MM.1S (cell line): Measurements from ENCODE around the gene KIAA0825.

Experiments used
- CTCF ChIP-seq: fragments of 300-600 bp; sonication (generic); IDR thresholded peaks from 2 replicates; pipeline ENCODE4 v1.5.1; 2016; ENCODE audit warnings: antibody characterized with exemption, low read length, mixed read lengths
- EZH2 ChIP-seq: fragments of 300-600 bp; sonication (generic); optimal IDR thresholded peaks from 2 replicates; pipeline ENCODE3; 2017; ENCODE audit warnings: low read depth, mild to moderate bottlenecking, antibody characterized with exemption, low read length, mixed read lengths
- EZH2phosphoT487 ChIP-seq: fragments of 300-600 bp; sonication (generic); IDR thresholded peaks from 2 replicates; pipeline ENCODE4 v1.6.1; 2018; ENCODE audit warnings: antibody characterized with exemption, low read length

DNA sequence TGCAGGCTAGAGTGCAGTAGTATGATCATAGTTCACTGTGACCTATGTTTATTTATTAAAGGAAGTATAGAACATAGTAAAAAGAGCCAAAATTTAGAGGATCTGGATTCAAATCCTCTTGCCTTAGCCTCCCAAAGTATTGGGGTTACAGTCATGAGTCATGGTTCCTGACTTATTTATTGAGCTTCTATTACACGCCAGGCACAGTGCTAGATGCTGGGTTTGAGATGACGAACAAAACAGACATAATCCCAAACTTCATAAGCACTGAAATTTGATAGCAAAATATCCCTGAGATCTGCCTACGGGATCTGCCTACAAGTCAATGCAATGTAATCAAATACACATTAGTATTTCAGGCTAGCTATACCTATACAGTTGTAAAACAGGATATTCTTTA, 2.5 kb downstream of the KIAA0825 start:
- no peak for TF ChIP-seq EZH2phosphoT487
- no peak for TF ChIP-seq CTCF
- TF ChIP-seq EZH2: no peak
